HUES6 (cell line): ENCODE results near the gene ANO3.

Experiments used
- H3K27ac ChIP-seq: 2 replicates; pipeline ENCODE4 v1.7.0; 2013; ENCODE audit warnings: low read depth, mild to moderate bottlenecking, low read length, inconsistent platforms
- H3K27me3 ChIP-seq: 2 replicates; pipeline ENCODE4 v1.6.1; 2013; ENCODE audit warnings: low read length; ENCODE audit not compliant: control insufficient read depth, insufficient read depth
- H3K36me3 ChIP-seq: 2 replicates; pipeline ENCODE4 v1.6.1; 2013; ENCODE audit warnings: low read length; ENCODE audit not compliant: control insufficient read depth, insufficient read depth
- H3K4me1 ChIP-seq: 2 replicates; pipeline ENCODE4 v1.6.1; 2013; ENCODE audit warnings: low read length; ENCODE audit not compliant: control insufficient read depth, insufficient read depth
- H3K4me3 ChIP-seq: 2 replicates; pipeline ENCODE4 v1.5.1; 2013; ENCODE audit warnings: low read depth, low read length
- H3K9ac ChIP-seq: one replicate; pipeline ENCODE4 v1.6.1; 2013; ENCODE audit warnings: mild to moderate bottlenecking, low read length
- H3K9me3 ChIP-seq: 2 replicates; pipeline ENCODE4 v1.6.1; 2013; ENCODE audit warnings: low read depth, low read length; ENCODE audit not compliant: control insufficient read depth, insufficient read depth

The ANO3 gene

DNA sequence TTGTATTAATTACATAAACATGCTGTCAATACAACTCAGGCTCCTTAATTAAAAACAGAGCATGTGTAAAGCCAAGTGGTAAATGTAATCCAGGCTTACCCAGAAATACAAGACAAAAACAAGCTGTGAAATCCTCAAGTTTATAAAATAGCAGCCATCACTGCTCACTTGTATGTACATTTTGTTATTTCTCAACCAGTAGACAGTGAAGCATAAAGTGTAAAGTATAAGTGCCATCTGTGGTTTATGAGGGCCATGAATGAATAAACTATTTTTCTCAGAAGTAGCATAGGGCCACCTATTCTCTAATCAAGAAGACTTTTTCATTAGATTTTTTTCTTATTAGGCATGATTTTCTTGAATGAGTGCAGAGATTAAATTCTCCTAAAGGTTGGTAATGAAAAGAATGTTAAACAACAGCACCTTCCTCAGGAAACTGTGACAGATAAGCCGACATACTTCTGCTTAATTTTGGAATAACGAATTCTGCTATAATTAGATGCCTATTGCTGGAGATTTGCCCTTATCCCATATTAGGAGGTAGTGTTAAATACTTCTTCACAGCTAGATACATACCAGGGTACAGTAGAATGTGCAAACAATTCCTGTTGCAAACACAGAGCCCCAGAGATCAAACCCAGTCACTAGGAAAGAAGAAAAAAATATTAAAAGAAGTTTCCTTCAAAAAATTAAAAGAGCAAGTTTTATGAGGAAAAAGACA is 377.0 kb downstream of the ANO3 start:
- no peak overlapping the region for H3K9ac ChIP-seq
- no peak overlapping the region for H3K27ac ChIP-seq

GRCh38 chr11:26710489-26710888 is 378.6 kb downstream of the ANO3 start:
- no peak overlapping the region for H3K27ac ChIP-seq
- no peaks in the 10 kb centered on the region for H3K27me3 ChIP-seq
- no peak overlapping the region for H3K4me3 ChIP-seq
- no peak overlapping the region for H3K9ac ChIP-seq
- H3K4me1 ChIP-seq = no peaks in the 10 kb centered on the region
- H3K9me3 ChIP-seq = no peaks in the 10 kb centered on the region
- H3K36me3 ChIP-seq = no peaks in the 10 kb centered on the region

More for the DNA sequence above, 377.0 kb downstream of the ANO3 start:
- H3K4me1 ChIP-seq = peaks cover 5% of the 10 kb centered on the region; the same call in 1 of the 2 replicates
- H3K4me3 ChIP-seq = no peak overlapping the region
- no peaks in the 10 kb centered on the region for H3K36me3 ChIP-seq
- H3K9me3 ChIP-seq = no peaks in the 10 kb centered on the region
- no peaks in the 10 kb centered on the region for H3K27me3 ChIP-seq

DNA sequence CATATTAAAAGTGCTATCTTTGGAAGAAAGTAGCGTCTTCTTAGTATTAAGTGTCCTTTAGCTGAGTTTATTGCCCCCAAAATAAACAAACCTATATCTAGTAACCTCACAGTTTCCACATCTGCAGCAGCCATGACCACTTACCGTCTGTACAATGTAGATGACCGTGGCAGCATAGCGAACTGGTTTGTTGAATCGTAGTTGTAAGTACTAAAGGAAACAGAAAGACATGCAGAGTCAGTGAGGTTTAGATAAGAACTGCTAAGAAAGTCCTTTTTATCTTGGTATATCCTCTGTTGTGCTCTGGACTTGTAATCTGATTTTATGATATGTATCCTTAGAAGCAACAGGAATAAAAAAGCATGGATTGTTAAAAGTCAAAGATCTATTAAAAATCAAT is 380.6 kb downstream of the ANO3 start:
- no peaks in the 10 kb centered on the region for H3K36me3 ChIP-seq
- H3K9me3 ChIP-seq = no peaks in the 10 kb centered on the region
- no peak overlapping the region for H3K9ac ChIP-seq
- H3K4me1 ChIP-seq = no peaks in the 10 kb centered on the region
- H3K27ac ChIP-seq = no peak overlapping the region
- no peak overlapping the region for H3K4me3 ChIP-seq
- no peaks in the 10 kb centered on the region for H3K27me3 ChIP-seq
